ENCODE data around the gene NPEPL1. TPM values are rescaled to one million over a fixed set of nuclear protein-coding genes. Genes with fewer than 3 reads are reported as not detected.

NPEPL1 gene
- total and polyA plus RNA-seq, 2 experiments from 2014 or later, result 37.5 to 49.8 TPM

DNA sequence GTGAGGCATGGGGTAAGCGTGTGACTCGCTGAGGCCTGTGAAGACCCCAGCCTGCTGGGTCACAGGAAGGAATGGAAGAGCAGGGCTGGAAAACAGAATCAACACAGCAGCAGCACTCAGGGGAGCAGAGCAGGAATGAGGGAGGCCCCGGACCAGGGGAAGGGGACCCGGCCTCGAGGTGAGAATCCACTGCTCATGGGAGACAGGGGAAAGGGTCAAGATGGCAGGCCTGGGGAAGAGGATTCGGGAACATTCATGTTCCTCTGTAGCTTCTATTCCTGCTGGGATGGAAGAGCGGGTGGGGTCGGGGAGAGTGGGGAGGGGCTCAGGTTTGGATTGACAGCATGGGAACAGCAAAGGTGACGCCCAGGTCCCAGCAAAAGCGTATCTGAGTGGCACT is 59.4 kb downstream of the NPEPL1 start:
- Histone ChIP-seq H3K79me2 (ENCODE audit: insufficient read depth) (no peaks in the 10 kb centered on the region), H3F3A (ENCODE audit: insufficient read depth) (no peaks in the 10 kb centered on the region), H3K9ac (no peak overlapping the region), H3K36me3 (ENCODE audit: low read depth) (no peaks in the 10 kb centered on the region), H3K9me3 (ENCODE audit: low read depth) (no peaks in the 10 kb centered on the region), H3K4me3 (no peak overlapping the region), H3K9me2 (ENCODE audit: insufficient read depth) (no peaks in the 10 kb centered on the region), H3K27me3 (replicated peaks; ENCODE audit: insufficient read depth) (peaks cover 60% of the 10 kb centered on the region), H3K27ac (no peak overlapping the region), H3K4me2 (ENCODE audit: unreplicated experiment) (no peak overlapping the region), H4K20me1 (ENCODE audit: insufficient read depth) (no peaks in the 10 kb centered on the region), H3K4me1 (ENCODE audit: insufficient read depth) (no peaks in the 10 kb centered on the region), H2AFZ (no peak overlapping the region)
- in situ Hi-C loops (cut with MboI), result no loop called here
- WGBS, 2 experiments (ENCODE audit: low coverage in 1 of 2, low lambda C conversion rate in 2 of 2, missing lambda C conversion rate in 2 of 2), result 48 to 57% methylated on average over 7 to 10 of the region's 10 CpGs
- TF ChIP-seq EZH2 (IDR thresholded peaks at IDR 0.05; ENCODE audit: insufficient read depth, poor library complexity, severe bottlenecking), result no peak
- no peak for TF ChIP-seq EZH2phosphoT487 (IDR thresholded peaks at IDR 0.05; ENCODE audit: insufficient read depth, low read depth)
- no peak for DNase-seq

GRCh38 chr20:58752565-58752964 is 60.0 kb downstream of the NPEPL1 start:
- 74% methylated on average over 6 of the region's 6 CpGs for whole genome bisulfite sequencing, 2 experiments (ENCODE audit: low coverage in 1 of 2, low lambda C conversion rate in 2 of 2, missing lambda C conversion rate in 2 of 2)
- DNase-seq, result no peak
- in situ Hi-C loops (cut with MboI), result no loop called here
- peaks cover 58% of the 10 kb centered on the region for H3K27me3 ChIP-seq (replicated peaks; ENCODE audit: insufficient read depth)
- no peaks in the 10 kb centered on the region for H4K20me1 ChIP-seq (ENCODE audit: insufficient read depth)
- H3K79me2 ChIP-seq (ENCODE audit: insufficient read depth), result no peaks in the 10 kb centered on the region
- no peak overlapping the region for H3K9ac ChIP-seq
- TF ChIP-seq EZH2 (IDR thresholded peaks at IDR 0.05; ENCODE audit: insufficient read depth, poor library complexity, severe bottlenecking) (no peak), EZH2phosphoT487 (IDR thresholded peaks at IDR 0.05; ENCODE audit: insufficient read depth, low read depth) (no peak)
- no peak overlapping the region for H3K4me2 ChIP-seq (ENCODE audit: unreplicated experiment)
- H3K27ac ChIP-seq, result no peak overlapping the region
- no peaks in the 10 kb centered on the region for H3K9me2 ChIP-seq (ENCODE audit: insufficient read depth)
- no peaks in the 10 kb centered on the region for H3K9me3 ChIP-seq (ENCODE audit: low read depth)
- no peaks in the 10 kb centered on the region for H3K36me3 ChIP-seq (ENCODE audit: low read depth)
- H3K4me3 ChIP-seq, result no peak overlapping the region
- no peaks in the 10 kb centered on the region for H3F3A ChIP-seq (ENCODE audit: insufficient read depth)
- H2AFZ ChIP-seq, result no peak overlapping the region
- H3K4me1 ChIP-seq (ENCODE audit: insufficient read depth), result no peaks in the 10 kb centered on the region

GRCh38 chr20:58753267-58753921 is 60.8 kb downstream of the NPEPL1 start:
- Histone ChIP-seq H4K20me1 (ENCODE audit: insufficient read depth) (no peaks in the 10 kb centered on the region), H3K79me2 (ENCODE audit: insufficient read depth) (no peaks in the 10 kb centered on the region), H3K27ac (no peak overlapping the region), H3K9me2 (ENCODE audit: insufficient read depth) (no peaks in the 10 kb centered on the region), H3F3A (ENCODE audit: insufficient read depth) (no peaks in the 10 kb centered on the region), H3K4me2 (ENCODE audit: unreplicated experiment) (no peak overlapping the region), H3K36me3 (ENCODE audit: low read depth) (no peaks in the 10 kb centered on the region), H3K4me3 (no peak overlapping the region), H3K9me3 (ENCODE audit: low read depth) (no peaks in the 10 kb centered on the region), H3K27me3 (replicated peaks; ENCODE audit: insufficient read depth) (peaks cover 58% of the 10 kb centered on the region), H3K9ac (no peak overlapping the region), H3K4me1 (ENCODE audit: insufficient read depth) (no peaks in the 10 kb centered on the region), H2AFZ (no peak overlapping the region)
- in situ Hi-C loops (cut with MboI), result no loop called here
- 51 to 53% methylated on average over 14 of the region's 14 CpGs for WGBS, 2 experiments (ENCODE audit: low coverage in 1 of 2, low lambda C conversion rate in 2 of 2, missing lambda C conversion rate in 2 of 2)
- no peak for TF ChIP-seq EZH2 (IDR thresholded peaks at IDR 0.05; ENCODE audit: insufficient read depth, poor library complexity, severe bottlenecking)
- no peak for DNase-seq

DNA sequence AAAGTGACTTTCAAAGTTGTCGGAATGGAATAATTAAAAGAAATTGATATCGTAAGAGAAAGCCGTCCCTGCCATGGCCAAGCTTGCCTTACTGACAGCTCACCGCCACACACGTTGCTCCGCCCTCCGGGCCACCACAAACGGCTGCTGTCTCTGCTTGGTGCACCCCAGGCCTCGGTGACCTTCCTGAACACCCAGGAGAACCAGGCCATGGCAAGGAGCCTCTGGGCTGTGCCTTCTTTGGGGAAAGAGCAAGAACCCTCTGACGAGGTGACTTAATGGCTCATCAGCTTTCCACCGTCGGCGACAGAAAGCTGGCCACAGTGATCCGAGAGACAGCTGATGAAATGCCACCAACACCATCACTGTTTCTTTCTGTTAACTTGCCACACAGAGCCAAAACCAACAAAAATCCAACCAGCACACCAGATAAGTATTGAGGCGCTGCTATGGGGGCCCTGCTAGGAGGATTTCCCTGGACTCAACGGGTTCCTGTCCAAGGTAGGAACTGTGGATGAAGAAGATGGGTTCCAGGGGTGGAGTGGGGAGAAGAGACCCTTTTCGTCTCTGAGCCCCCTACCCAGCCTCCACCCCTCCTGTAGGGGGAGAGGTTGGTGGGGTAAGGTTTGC is 61.4 kb downstream of the NPEPL1 start:
- H2AFZ ChIP-seq, result no peak overlapping the region
- no peak for DNase-seq
- no peak overlapping the region for H3K9ac ChIP-seq
- no peaks in the 10 kb centered on the region for H3K9me3 ChIP-seq (ENCODE audit: low read depth)
- H4K20me1 ChIP-seq (ENCODE audit: insufficient read depth), result no peaks in the 10 kb centered on the region
- no peaks in the 10 kb centered on the region for H3K4me1 ChIP-seq (ENCODE audit: insufficient read depth)
- 61 to 64% methylated on average over 17 of the region's 17 CpGs for WGBS, 2 experiments (ENCODE audit: low coverage in 1 of 2, low lambda C conversion rate in 2 of 2, missing lambda C conversion rate in 2 of 2)
- no peaks in the 10 kb centered on the region for H3K79me2 ChIP-seq (ENCODE audit: insufficient read depth)
- H3K4me3 ChIP-seq, result no peak overlapping the region
- H3K36me3 ChIP-seq (ENCODE audit: low read depth), result no peaks in the 10 kb centered on the region
- H3K9me2 ChIP-seq (ENCODE audit: insufficient read depth), result no peaks in the 10 kb centered on the region
- in situ Hi-C loops (cut with MboI), result no loop called here
- no peak for TF ChIP-seq EZH2 (IDR thresholded peaks at IDR 0.05; ENCODE audit: insufficient read depth, poor library complexity, severe bottlenecking)
- H3K4me2 ChIP-seq (ENCODE audit: unreplicated experiment), result no peak overlapping the region
- H3K27ac ChIP-seq, result no peak overlapping the region
- H3F3A ChIP-seq (ENCODE audit: insufficient read depth), result no peaks in the 10 kb centered on the region
- H3K27me3 ChIP-seq (replicated peaks; ENCODE audit: insufficient read depth), result peaks cover 62% of the 10 kb centered on the region
